HepG2 (cell line): Measurements from ENCODE around the gene IQCK. TPM values are rescaled to one million over a fixed set of nuclear protein-coding genes. Genes with fewer than 3 reads are reported as not detected.

Experiments
- HNF1A ChIP-seq, 2 experiments: sonication (generic) in 1 of 2; formaldehyde crosslinking in 1 of 2; IDR thresholded peaks; 2 replicates each; pipeline versions ENCODE4 v1.4.0 to v1.6.1; 2016 to 2020; ENCODE audit warnings: borderline replicate concordance in 1 of 2, low read depth in 1 of 2, mild to moderate bottlenecking in 1 of 2, missing genetic modification reagents in 1 of 2
- TCF12 ChIP-seq, 2 experiments: fragments of 450-650 bp in 1 of 2; sonication (generic) in 1 of 2; formaldehyde crosslinking in 1 of 2; IDR thresholded peaks; 2 replicates each; pipeline versions ENCODE4 v1.6.1 to v1.8.0; 2017 to 2022; ENCODE audit warnings: antibody characterized with exemption in 1 of 2, mild to moderate bottlenecking in 1 of 2, missing genetic modification reagents in 1 of 2, moderate library complexity in 1 of 2
- ZFP91 ChIP-seq: sonication (generic); formaldehyde crosslinking; IDR thresholded peaks from 2 replicates; pipeline ENCODE4 v1.9.0; 2022; ENCODE audit warnings: missing genetic modification reagents, mild to moderate bottlenecking, borderline replicate concordance
- ZHX1 ChIP-seq: sonication (generic); formaldehyde crosslinking; IDR thresholded peaks from 2 replicates; pipeline ENCODE4 v1.8.1; 2022; ENCODE audit warnings: low read depth, mild to moderate bottlenecking, missing genetic modification reagents
- polyA plus RNA-seq, 8 experiments: library from polyadenylated mRNA; depleted of rRNA in 3 of 8; stranded (reverse) in 7 of 8; unstranded in 1 of 8; fragments of >200 nt; fragmentation: Illumina TruSeq in 4 of 8; extraction: Trizol in 4 of 8; gene quantifications; 2 replicates each; pipeline versions ENCODE4 v1.2.1 to v1.2.3, GENCODE V29; 2011 to 2016; ENCODE audit warnings: low read depth in 4 of 8, missing spikeins in 1 of 8, mixed read lengths in 1 of 8; ENCODE audit not compliant: insufficient read depth in 1 of 8
- total RNA-seq, 5 experiments: library from RNA; depleted of rRNA; stranded (reverse); fragments of >200 nt; fragmentation: Illumina TruSeq; extraction: Trizol; gene quantifications; 2 replicates each; pipeline ENCODE4 v1.2.3, GENCODE V29; 2016; ENCODE audit warnings: low read depth in 1 of 5
- TF ChIP-seq, protein P1 (sequence below): sonication (generic); formaldehyde crosslinking; IDR thresholded peaks from 2 replicates; pipeline ENCODE4 v1.4.0; 2020; ENCODE audit warnings: missing genetic modification reagents

Gene IQCK
- total and polyA plus RNA-seq, 2 of the 13 experiments (the other 11 are each of a cell fraction or from before 2014, with no cell fraction given) = 5.1 to 7.3 TPM

DNA sequence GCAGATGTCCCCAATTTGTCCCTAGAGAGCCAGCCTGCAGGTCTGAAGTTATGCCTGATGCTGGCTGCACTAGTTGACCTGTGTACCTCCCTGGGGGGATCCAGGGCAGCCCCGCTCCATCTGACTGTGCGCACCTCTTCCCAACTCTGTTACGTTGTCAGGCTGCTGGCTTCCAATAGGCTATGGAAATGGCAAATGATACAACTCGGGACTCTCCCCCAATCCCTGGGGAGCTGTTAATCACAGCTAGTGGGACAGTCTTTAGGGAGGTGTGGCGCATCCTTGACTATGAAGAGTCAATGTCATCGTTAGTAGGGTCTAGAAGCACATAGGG lies 136.4 kb downstream of the IQCK start (continued):
- TF ChIP-seq ZFP91 (CRISPR knock-in tag) = no peak
- TF ChIP-seq HNF1A (IDR thresholded peaks at IDR 0.05; ENCODE audit: low read depth) = no peak
- no peak for TF ChIP-seq HNF1A (CRISPR knock-in tag; IDR thresholded peaks at IDR 0.05; ENCODE audit: borderline replicate concordance)
- TF ChIP-seq, protein P1, sequence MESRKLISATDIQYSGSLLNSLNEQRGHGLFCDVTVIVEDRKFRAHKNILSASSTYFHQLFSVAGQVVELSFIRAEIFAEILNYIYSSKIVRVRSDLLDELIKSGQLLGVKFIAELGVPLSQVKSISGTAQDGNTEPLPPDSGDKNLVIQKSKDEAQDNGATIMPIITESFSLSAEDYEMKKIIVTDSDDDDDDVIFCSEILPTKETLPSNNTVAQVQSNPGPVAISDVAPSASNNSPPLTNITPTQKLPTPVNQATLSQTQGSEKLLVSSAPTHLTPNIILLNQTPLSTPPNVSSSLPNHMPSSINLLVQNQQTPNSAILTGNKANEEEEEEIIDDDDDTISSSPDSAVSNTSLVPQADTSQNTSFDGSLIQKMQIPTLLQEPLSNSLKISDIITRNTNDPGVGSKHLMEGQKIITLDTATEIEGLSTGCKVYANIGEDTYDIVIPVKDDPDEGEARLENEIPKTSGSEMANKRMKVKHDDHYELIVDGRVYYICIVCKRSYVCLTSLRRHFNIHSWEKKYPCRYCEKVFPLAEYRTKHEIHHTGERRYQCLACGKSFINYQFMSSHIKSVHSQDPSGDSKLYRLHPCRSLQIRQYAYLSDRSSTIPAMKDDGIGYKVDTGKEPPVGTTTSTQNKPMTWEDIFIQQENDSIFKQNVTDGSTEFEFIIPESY = no peak
- no peak for TF ChIP-seq ZHX1
- no peak for TF ChIP-seq TCF12 (IDR thresholded peaks at IDR 0.05)
- no peak for TF ChIP-seq TCF12 (CRISPR knock-in tag; IDR thresholded peaks at IDR 0.05)
